Measurements from ENCODE around the gene RAG2.

Gene RAG2

DNA sequence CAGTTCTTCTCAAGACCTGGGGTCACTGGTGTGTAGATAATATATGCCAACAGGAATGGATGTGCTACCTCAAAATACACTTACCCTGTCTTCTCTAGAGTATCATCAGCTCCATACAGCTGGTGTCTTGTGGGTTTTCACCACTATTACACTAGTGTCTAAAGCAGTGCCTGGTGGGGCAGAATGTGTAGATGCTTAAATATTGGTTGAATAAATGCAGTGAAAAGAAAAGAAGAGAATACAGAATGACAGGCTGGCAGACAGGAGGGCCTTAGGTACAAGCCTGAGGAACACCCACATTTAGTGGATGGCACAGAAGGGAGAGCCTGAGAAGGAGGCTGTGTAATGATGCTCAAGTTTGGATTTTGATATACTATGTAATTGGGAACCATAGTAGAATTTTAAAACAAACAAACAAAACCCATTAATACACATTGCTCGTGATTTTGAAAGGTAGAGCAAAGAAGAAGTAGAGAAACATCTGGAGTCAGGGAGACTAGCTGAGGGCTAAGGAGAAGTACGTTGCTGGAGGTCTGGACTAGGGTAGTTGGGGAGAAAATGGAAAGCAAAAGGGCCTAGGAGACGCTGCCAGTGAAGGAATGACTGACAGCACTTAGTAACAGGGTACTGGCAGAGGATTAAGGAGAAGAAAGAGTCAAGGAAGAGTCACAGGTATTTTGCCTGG, 20.5 kb upstream of the RAG2 start:
- Histone ChIP-seq H3K4me3 (ENCODE audit: low read depth, low read length, poor library complexity, severe bottlenecking) (peak overlapping the region; percentile 31), H3K36me3 (ENCODE audit: insufficient read depth, low read length) (no peaks in the 10 kb centered on the region), H3K9ac (ENCODE audit: low read length) (peak overlapping the region; percentile 59), H2AFZ (ENCODE audit: low read length) (no peak overlapping the region), H3K4me2 (ENCODE audit: low read length) (peak overlapping the region; percentile 62), H4K20me1 (ENCODE audit: insufficient read depth, low read length) (no peaks in the 10 kb centered on the region), H3K79me2 (ENCODE audit: insufficient read depth, low read length) (no peaks in the 10 kb centered on the region), H3K9me3 (ENCODE audit: low read length) (no peaks in the 10 kb centered on the region), H3K4me1 (ENCODE audit: insufficient read depth, low read length, severe bottlenecking) (peaks cover 65% of the 10 kb centered on the region), H3F3A (ENCODE audit: insufficient read depth, low read length) (no peaks in the 10 kb centered on the region), H3K27me3 (ENCODE audit: insufficient read depth, low read length) (no peaks in the 10 kb centered on the region), H3K9me2 (ENCODE audit: low read depth, low read length) (no peaks in the 10 kb centered on the region), H3K27ac (ENCODE audit: low read depth, low read length, poor library complexity, severe bottlenecking) (peak overlapping the region; percentile 97)
- TF ChIP-seq, protein P1, sequence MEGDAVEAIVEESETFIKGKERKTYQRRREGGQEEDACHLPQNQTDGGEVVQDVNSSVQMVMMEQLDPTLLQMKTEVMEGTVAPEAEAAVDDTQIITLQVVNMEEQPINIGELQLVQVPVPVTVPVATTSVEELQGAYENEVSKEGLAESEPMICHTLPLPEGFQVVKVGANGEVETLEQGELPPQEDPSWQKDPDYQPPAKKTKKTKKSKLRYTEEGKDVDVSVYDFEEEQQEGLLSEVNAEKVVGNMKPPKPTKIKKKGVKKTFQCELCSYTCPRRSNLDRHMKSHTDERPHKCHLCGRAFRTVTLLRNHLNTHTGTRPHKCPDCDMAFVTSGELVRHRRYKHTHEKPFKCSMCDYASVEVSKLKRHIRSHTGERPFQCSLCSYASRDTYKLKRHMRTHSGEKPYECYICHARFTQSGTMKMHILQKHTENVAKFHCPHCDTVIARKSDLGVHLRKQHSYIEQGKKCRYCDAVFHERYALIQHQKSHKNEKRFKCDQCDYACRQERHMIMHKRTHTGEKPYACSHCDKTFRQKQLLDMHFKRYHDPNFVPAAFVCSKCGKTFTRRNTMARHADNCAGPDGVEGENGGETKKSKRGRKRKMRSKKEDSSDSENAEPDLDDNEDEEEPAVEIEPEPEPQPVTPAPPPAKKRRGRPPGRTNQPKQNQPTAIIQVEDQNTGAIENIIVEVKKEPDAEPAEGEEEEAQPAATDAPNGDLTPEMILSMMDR (IDR thresholded peaks at IDR 0.05; ENCODE audit: low read length), result no peak
- TF ChIP-seq EZH2 (IDR thresholded peaks at IDR 0.05; ENCODE audit: borderline replicate concordance, low read length), result no peak

DNA sequence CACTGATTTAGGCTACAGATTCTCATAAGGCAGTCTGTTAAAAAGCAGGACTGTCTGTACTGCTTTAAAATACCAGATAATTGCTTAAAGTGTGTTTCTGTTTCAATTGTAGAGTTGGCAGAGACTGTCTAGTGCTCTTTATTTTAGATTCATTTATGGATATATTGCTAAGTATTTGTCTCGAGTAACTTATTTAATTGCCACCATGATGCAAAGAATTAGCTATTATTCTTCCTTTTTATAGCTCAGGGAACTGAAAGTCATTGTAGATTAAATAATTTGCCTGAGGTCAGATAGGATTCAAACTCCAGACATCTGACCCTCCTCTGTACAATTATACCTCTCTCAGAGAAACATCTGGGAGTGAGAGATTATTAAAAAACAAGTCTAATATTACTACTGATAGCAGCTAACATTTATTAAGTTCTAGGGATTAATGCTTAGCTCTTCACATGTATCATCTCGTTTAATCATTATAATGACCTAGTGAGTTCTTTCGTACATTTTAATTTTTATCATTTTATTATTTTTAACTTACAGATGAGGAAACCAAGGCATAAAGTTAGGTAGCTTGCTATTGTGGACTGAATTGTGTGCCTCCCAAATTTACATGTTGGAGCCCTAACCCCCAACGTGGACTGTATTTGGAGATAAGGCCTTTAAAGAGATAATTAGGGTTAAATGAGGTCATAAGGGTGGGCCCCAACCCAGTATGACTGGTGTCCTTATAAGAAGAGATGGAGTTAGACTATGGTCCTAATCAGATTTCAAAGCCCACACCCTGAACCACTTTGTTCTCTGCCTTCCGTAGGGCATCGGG, 19.7 kb upstream of the RAG2 start:
- H3K9me3 ChIP-seq (ENCODE audit: low read length), result no peaks in the 10 kb centered on the region
- H3K4me2 ChIP-seq (ENCODE audit: low read length), result peak overlapping the region; percentile 62; the same call in 1 of the 2 replicates
- no peaks in the 10 kb centered on the region for H3F3A ChIP-seq (ENCODE audit: insufficient read depth, low read length)
- no peak overlapping the region for H2AFZ ChIP-seq (ENCODE audit: low read length)
- peak overlapping the region; percentile 2 for H3K4me3 ChIP-seq (ENCODE audit: low read depth, low read length, poor library complexity, severe bottlenecking)
- H3K27ac ChIP-seq (ENCODE audit: low read depth, low read length, poor library complexity, severe bottlenecking), result peak overlapping the region; percentile 97
- no peaks in the 10 kb centered on the region for H3K27me3 ChIP-seq (ENCODE audit: insufficient read depth, low read length)
- TF ChIP-seq, protein P1 (IDR thresholded peaks at IDR 0.05; ENCODE audit: low read length), result no peak
- TF ChIP-seq EZH2 (IDR thresholded peaks at IDR 0.05; ENCODE audit: borderline replicate concordance, low read length), result no peak
- peaks cover 62% of the 10 kb centered on the region for H3K4me1 ChIP-seq (ENCODE audit: insufficient read depth, low read length, severe bottlenecking)
- no peaks in the 10 kb centered on the region for H3K36me3 ChIP-seq (ENCODE audit: insufficient read depth, low read length)
- no peaks in the 10 kb centered on the region for H3K79me2 ChIP-seq (ENCODE audit: insufficient read depth, low read length)
- H3K9me2 ChIP-seq (ENCODE audit: low read depth, low read length), result no peaks in the 10 kb centered on the region
- H4K20me1 ChIP-seq (ENCODE audit: insufficient read depth, low read length), result no peaks in the 10 kb centered on the region
- peak overlapping the region; percentile 59 for H3K9ac ChIP-seq (ENCODE audit: low read length)

DNA sequence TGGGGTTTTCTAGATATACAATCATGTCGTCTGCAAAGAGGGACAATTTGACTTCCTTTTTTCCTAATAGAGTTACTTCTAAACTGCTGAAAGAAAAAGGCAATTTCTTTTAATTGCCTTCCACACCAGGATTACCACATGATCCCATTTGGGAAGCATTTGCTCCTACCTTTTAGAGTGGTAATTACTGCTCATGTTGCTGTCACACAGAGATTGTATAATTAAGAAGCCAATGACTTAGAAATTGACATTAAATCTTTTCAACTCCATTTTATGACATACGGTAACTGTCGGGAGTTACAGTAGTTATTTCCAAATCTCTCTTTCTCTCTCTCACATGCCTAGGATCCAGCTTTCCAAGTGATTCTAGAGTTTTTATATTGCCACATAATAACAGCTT, 17.8 kb upstream of the RAG2 start:
- H3F3A ChIP-seq (ENCODE audit: insufficient read depth, low read length), result no peaks in the 10 kb centered on the region
- peaks cover 63% of the 10 kb centered on the region for H3K4me1 ChIP-seq (ENCODE audit: insufficient read depth, low read length, severe bottlenecking)
- H3K79me2 ChIP-seq (ENCODE audit: insufficient read depth, low read length), result no peaks in the 10 kb centered on the region
- peak overlapping the region; percentile 97 for H3K27ac ChIP-seq (ENCODE audit: low read depth, low read length, poor library complexity, severe bottlenecking)
- no peaks in the 10 kb centered on the region for H4K20me1 ChIP-seq (ENCODE audit: insufficient read depth, low read length)
- H3K4me2 ChIP-seq (ENCODE audit: low read length), result no peak overlapping the region
- H2AFZ ChIP-seq (ENCODE audit: low read length), result 0 out of 2 replicates have a peak overlapping the region, but pooled peaks have one; percentile 70
- H3K27me3 ChIP-seq (ENCODE audit: insufficient read depth, low read length), result no peaks in the 10 kb centered on the region
- no peaks in the 10 kb centered on the region for H3K36me3 ChIP-seq (ENCODE audit: insufficient read depth, low read length)
- TF ChIP-seq, protein P1 (IDR thresholded peaks at IDR 0.05; ENCODE audit: low read length), result no peak
- no peak for TF ChIP-seq EZH2 (IDR thresholded peaks at IDR 0.05; ENCODE audit: borderline replicate concordance, low read length)
- no peaks in the 10 kb centered on the region for H3K9me3 ChIP-seq (ENCODE audit: low read length)
- H3K9ac ChIP-seq (ENCODE audit: low read length), result no peak overlapping the region
- H3K9me2 ChIP-seq (ENCODE audit: low read depth, low read length), result no peaks in the 10 kb centered on the region
- H3K4me3 ChIP-seq (ENCODE audit: low read depth, low read length, poor library complexity, severe bottlenecking), result no peak overlapping the region
